Rectal smooth muscle tissue (tissue), 1 donor: ENCODE results near the gene PDIA5.
A peak's percentile ranks its signal among the peaks of the same experiment; 100 is the strongest.

Experiments used
- H3K27ac ChIP-seq: one replicate; pipeline ENCODE4 v1.7.0; 2013; ENCODE audit warnings: low read depth, low read length, inconsistent platforms
- H3K27me3 ChIP-seq: one replicate; pipeline ENCODE4 v1.7.0; 2013; ENCODE audit warnings: low read length; ENCODE audit not compliant: control insufficient read depth, insufficient read depth
- H3K36me3 ChIP-seq: one replicate; pipeline ENCODE4 v1.7.0; 2013; ENCODE audit warnings: low read length; ENCODE audit not compliant: control insufficient read depth, insufficient read depth
- H3K4me1 ChIP-seq: one replicate; pipeline ENCODE4 v1.7.0; 2013; ENCODE audit warnings: low read length; ENCODE audit not compliant: control insufficient read depth, insufficient read depth
- H3K4me3 ChIP-seq: one replicate; pipeline ENCODE4 v1.7.0; 2013; ENCODE audit warnings: low read length
- H3K9ac ChIP-seq: one replicate; pipeline ENCODE4 v1.7.0; 2013; ENCODE audit warnings: low read length

PDIA5 gene

DNA sequence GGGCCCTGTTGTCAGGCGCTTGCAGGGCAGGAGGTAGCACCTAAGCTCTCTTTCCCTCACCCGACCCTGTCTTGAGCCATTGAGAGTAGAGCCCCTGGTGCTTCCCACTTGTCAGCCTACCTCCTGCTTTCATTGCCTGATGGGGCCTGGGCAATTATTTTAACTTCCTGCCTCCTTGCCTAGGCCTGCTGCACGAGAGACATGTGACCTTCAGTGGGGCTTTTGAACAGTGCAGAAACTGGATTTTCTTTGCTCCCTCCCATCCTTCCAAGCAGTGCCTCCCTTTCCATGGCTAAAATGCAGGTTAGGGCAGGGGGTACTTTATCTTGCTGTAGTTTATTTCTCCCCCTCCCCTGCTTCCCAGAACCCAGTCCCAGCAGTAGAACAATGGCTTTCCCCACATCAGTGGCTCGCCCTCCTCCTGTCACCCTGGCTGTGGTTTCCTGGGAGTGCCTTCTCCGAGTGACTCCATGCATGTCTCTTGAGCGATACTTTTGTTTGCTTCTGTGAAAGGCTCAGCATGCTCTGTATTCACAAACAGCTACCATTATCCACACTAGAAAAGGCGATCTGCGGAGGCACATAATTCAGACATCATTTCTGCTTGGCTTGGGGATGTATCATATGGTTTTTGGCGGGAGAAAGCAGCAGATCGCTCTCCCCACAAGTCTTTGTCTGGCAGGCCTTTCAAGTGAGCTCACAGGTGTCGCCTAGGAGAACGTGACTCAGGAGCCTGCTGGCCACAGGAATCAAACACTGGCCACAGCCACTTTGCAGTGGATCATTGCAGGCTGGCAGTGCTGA lies 24.1 kb downstream of the PDIA5 start:
- H3K4me1 ChIP-seq, result peaks cover 15% of the 10 kb centered on the region
- peaks cover 5% of the 10 kb centered on the region for H3K36me3 ChIP-seq
- H3K9ac ChIP-seq, result no peak overlapping the region
- no peaks in the 10 kb centered on the region for H3K27me3 ChIP-seq
- peak overlapping the region; percentile 90 for H3K27ac ChIP-seq
- no peak overlapping the region for H3K4me3 ChIP-seq

DNA sequence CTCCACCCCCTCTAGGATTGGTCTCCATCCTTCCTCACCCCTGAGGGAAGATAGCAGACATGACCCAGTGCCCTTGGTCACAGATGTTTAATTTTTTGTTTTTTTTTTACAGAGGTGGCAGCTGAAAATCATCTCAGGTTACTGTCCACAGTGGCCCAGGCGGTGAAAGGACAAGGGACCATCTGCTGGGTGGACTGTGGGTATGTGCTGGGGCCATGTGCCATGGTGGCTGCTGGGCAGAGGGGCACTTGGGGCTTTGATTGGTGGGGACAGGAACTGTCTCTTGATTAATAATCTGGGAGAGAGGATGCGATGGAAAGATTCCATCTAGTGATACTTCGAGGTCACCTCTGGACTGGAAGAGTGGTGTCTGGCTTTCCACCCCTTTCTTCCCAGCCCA lies 25.4 kb downstream of the PDIA5 start:
- no peak overlapping the region for H3K4me3 ChIP-seq
- peak overlapping the region; percentile 12 for H3K27ac ChIP-seq
- no peak overlapping the region for H3K9ac ChIP-seq
- H3K36me3 ChIP-seq, result peaks cover 5% of the 10 kb centered on the region
- no peaks in the 10 kb centered on the region for H3K27me3 ChIP-seq
- H3K4me1 ChIP-seq, result peaks cover 21% of the 10 kb centered on the region

DNA sequence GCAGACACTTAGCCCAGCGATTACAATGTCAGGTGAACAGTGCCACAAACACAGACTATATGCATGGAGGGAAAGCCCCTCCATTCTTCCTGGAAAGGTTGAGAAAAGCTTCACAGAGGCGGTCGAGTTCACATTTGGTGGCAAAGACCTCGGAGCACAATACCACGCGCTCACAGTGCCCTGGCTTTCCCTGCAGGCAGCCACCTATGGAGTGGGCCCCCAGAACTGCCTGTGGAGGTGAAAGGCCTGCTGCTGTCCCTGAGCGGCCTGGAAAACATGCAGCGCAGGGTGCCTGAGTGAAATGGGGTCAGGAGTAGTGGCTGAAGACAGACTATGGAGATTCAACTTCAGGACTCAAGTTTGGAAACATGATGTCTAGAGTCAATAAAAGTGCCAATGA lies 26.9 kb downstream of the PDIA5 start:
- peaks cover 5% of the 10 kb centered on the region for H3K36me3 ChIP-seq
- no peak overlapping the region for H3K4me3 ChIP-seq
- H3K4me1 ChIP-seq, result peaks cover 34% of the 10 kb centered on the region
- H3K9ac ChIP-seq, result no peak overlapping the region
- H3K27ac ChIP-seq, result no peak overlapping the region
- no peaks in the 10 kb centered on the region for H3K27me3 ChIP-seq

DNA sequence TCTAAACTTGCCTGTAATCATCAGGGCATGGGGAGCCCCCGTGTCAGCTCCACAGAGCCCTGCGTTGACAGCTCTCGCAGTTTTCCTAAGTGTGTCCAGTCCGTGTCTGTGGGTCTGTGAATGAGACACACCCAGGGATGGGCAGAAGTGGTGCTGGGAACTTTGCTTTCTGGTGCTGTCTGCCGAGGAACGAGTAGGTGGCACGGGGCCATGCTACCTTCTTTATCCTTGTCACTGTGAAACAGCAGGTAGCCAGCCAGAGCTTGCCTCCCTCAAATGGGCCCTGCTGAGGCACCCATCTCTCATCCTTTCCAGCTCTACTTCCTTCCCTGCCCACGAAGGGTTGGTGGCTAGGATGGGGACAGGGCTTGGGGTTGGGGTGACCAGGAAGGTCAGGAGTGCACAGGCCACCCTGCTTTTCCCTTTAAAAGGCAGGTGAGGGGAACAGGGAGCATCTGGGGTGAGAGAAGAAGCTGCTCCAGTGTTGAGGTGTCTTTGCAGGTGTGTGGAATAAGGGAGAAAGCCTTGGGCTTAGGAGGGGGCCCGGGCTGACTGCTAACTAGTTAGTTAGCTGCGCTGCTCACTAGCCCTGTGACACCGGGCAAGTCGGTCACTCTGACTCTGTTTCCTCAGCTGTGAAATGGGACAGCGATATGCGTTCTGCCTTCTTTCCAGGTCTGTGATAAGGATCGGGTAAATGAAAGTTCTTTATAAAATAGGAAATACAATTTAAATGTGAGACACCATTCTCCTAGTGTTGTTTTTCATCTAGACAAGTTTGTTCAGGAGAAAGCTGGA lies 27.9 kb downstream of the PDIA5 start:
- H3K4me3 ChIP-seq, result no peak overlapping the region
- H3K9ac ChIP-seq, result no peak overlapping the region
- H3K36me3 ChIP-seq, result peaks cover 5% of the 10 kb centered on the region
- H3K27me3 ChIP-seq, result no peaks in the 10 kb centered on the region
- H3K4me1 ChIP-seq, result peaks cover 35% of the 10 kb centered on the region
- H3K27ac ChIP-seq, result no peak overlapping the region

DNA sequence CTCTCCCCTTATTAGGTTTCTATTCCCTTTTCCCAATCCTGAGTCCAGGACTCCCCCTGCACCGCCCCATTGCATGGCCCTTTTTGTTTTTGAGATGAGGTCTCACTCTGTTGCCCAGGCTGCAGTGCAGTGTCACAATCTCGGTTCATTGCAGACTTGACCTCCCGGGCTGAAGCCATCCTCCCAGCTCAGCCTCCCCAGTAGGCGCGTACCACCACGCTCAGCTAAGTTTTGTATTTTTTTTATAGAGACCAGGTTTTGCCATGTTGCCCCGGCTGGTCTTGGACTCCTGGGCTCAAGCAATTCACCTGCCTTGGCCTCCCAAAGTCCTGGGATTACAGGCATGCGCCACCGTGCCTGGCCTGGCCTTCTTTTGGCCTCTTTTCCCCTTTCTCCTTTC lies 29.3 kb downstream of the PDIA5 start:
- peak overlapping the region; percentile 55 for H3K27ac ChIP-seq
- H3K4me3 ChIP-seq, result no peak overlapping the region
- H3K27me3 ChIP-seq, result no peaks in the 10 kb centered on the region
- H3K9ac ChIP-seq, result no peak overlapping the region
- peaks cover 27% of the 10 kb centered on the region for H3K4me1 ChIP-seq
- H3K36me3 ChIP-seq, result peaks cover 2% of the 10 kb centered on the region

DNA sequence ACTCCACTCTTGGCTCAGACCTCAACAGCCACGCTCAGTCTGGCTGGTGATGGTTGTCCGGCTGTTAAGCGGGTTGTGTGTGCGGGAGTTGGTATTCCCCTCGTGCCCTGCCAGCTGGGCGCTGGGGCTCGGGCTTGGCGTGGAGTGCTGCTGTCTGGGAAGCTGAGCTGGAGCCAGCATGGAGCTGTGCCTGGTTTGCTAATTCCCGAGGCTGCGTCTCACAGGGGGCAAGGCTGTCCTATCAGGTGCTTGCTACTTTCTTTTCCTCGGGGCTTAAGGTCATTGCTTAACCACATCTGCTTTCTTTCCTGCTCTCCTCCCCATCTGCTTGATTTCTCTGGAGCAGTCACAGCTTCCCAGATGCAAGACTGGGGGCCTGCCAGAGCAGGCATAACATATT lies 29.9 kb downstream of the PDIA5 start:
- Histone ChIP-seq H3K27me3 (no peaks in the 10 kb centered on the region), H3K4me1 (peaks cover 27% of the 10 kb centered on the region), H3K9ac (no peak overlapping the region), H3K4me3 (no peak overlapping the region), H3K27ac (peak overlapping the region; percentile 55), H3K36me3 (peaks cover 2% of the 10 kb centered on the region)

DNA sequence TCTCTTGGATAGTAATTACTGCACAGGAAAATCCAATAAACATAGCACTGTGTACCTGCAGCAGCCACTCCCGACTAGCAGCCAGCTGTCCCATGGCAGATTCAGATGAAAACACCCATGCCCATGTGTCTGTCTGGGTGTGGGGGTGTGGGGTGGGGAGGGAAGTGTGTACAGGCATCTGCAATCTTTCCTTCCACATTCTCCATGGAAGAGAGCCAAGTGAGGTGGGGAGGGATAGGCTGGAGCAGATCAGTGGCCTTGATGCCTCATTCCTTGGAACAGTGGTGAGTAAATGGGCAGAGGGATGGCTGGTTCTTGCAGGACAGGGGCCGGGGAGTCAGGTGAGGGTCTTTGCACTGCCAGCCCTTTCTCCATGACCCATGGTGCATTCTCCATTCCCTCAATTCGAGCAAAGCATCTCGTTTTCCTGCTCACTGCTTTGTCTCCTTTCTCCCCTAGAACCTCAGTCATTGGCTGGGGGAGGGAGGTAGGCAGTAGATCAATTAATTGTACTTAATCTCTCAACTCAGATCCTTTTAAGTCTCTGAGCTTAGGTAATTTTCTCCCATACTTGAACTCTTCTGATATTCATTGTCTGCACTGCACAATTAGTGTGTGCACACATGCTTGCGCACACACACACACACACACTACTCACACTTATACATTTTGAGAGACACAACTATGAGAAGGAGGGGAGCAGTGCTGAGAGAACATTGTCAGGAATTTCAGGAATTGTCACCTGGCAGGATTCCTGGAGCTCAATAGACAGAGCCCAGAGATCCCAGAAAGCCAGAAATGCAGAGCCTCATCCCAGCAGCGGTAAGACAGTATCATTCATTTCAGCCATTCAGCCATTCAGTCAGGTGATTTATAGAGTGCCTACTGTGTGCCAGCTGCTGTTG lies 31.9 kb downstream of the PDIA5 start:
- H3K36me3 ChIP-seq, result no peaks in the 10 kb centered on the region
- H3K27ac ChIP-seq, result no peak overlapping the region
- H3K9ac ChIP-seq, result no peak overlapping the region
- H3K4me3 ChIP-seq, result no peak overlapping the region
- no peaks in the 10 kb centered on the region for H3K27me3 ChIP-seq
- H3K4me1 ChIP-seq, result peaks cover 27% of the 10 kb centered on the region

DNA sequence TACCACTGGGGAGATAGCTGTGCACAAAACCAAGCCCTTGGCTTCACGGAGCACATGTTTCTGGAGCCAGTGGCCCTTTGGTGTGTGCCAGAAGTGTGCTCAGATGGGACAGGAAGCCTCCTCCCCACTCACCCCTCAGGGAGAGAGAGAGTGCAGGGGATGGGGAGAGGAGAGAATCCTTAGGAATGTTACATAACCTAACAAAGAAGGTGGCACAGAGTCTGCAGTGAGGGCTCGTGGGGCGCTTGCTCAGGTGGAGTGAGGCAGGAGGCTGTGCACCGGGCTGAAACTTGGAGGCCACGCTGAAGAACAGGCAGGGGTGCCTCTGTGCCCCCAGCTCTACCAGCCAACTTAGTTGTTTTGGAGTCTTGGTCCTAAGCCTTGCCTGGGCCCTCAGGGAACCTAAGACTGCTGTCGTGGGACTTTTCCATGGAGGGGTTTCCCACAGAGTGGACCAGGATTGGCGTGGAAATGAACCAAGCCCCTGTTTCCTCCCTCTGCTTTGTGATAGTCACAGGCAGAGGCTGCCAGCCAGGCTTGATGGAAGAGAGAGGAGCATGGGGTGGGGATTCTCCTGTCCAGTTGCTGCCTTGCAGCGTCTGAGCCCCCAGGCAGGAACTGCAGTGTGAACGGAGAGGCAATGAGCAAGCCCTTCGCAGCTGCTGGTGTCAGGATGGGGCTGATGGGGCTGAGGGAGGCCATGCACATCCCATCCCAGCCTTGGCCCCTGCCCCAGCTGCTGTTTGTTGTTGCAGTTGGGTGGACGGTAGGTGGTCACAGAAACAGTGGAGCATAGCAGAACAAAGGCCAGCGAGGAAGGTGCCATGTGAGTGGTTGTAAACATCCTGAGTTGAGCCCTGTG lies 32.7 kb downstream of the PDIA5 start:
- Histone ChIP-seq H3K4me1 (peaks cover 27% of the 10 kb centered on the region), H3K36me3 (no peaks in the 10 kb centered on the region), H3K27ac (no peak overlapping the region)

DNA sequence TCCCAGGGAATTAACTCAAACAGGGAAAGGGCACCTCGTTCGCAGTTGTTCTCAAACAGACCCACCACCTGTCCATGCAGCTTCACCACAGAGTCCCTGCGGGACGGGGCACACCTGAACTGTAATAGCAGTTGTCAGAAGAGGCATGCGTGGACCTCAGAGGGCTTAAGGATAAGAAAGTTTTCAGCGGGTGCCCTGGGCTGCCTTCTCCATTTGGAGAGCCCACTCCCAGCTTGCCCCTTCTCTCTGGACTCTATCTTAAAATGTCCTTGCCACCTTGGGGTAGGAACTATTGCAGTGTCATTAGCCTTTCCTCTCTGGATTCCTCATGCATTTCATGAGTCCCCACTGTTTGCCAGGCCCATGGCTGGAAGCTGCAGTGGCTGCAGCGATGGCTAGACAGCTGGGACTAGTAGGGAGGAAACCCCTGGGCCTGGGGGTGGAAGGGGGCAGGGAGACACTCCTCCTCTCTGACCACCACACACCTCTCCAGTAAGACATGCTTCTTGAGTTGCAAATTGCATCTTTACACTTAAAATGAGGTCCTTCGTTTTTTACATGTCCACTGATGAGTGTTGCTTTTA lies 33.5 kb downstream of the PDIA5 start:
- H3K4me1 ChIP-seq, result peaks cover 27% of the 10 kb centered on the region
- H3K27ac ChIP-seq, result no peak overlapping the region
- no peaks in the 10 kb centered on the region for H3K27me3 ChIP-seq
- H3K36me3 ChIP-seq, result peaks cover under 1% of the 10 kb centered on the region
- no peak overlapping the region for H3K4me3 ChIP-seq
- no peak overlapping the region for H3K9ac ChIP-seq

More for the DNA sequence above, 32.7 kb downstream of the PDIA5 start:
- Histone ChIP-seq H3K4me3 (no peak overlapping the region), H3K27me3 (no peaks in the 10 kb centered on the region), H3K9ac (no peak overlapping the region)

DNA sequence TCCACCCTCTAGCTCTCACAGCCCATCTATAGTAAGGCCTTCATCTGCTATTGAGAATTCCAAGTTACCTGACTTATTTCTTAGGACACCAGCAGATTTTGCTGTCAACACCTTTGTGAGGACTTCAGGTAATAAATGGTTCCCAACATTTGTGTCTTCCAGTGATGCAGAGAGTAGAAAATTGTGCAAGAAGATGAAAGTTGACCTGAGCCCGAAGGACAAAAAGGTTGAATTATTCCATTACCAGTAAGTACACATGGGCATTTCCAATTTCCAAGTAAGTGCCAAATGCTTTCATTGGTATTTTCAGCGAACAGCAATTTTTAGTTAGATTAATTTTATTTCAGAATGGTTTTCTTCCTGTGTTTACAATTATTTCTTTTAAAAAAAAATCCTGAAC lies 35.4 kb downstream of the PDIA5 start:
- H3K36me3 ChIP-seq, result peaks cover 10% of the 10 kb centered on the region
- no peak overlapping the region for H3K27ac ChIP-seq
- H3K27me3 ChIP-seq, result no peaks in the 10 kb centered on the region
- H3K9ac ChIP-seq, result no peak overlapping the region
- H3K4me1 ChIP-seq, result peaks cover 21% of the 10 kb centered on the region
- no peak overlapping the region for H3K4me3 ChIP-seq

DNA sequence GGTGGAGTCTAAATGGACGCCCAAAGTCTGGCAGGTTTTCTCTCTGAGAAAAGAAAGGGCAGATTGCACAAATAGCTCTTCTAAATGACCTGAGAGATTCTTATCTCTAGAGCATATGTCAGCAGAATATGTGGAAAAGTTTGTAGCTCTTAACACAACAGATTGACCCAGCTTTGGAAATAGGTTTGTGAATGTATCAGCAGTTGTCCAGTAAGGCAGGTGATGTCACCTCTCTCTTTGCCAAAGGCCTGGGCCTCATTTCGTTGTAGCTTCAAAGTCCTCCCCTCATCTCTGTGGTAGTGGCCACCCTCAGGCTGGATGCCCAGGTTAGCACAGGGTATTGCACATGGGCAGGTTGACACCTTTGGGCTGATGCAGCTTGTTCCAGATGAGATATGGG lies 36.0 kb downstream of the PDIA5 start:
- H3K4me3 ChIP-seq, result no peak overlapping the region
- H3K4me1 ChIP-seq, result peaks cover 15% of the 10 kb centered on the region
- H3K9ac ChIP-seq, result no peak overlapping the region
- H3K27me3 ChIP-seq, result no peaks in the 10 kb centered on the region
- H3K27ac ChIP-seq, result no peak overlapping the region
- H3K36me3 ChIP-seq, result peaks cover 10% of the 10 kb centered on the region
